ENCODE measurements around the gene GID8. TPM values are rescaled to one million over a fixed set of nuclear protein-coding genes. Genes with fewer than 3 reads are reported as not detected.

GID8 gene
- total and polyA plus RNA-seq, 2 of the 13 experiments (the other 11 are each of a cell fraction or from before 2014, with no cell fraction given) = 39.6 to 59.8 TPM

GRCh38 chr20:62900052-62900691 lies 37.8 kb upstream of the GID8 start (continued):
- TF ChIP-seq, protein P1, sequence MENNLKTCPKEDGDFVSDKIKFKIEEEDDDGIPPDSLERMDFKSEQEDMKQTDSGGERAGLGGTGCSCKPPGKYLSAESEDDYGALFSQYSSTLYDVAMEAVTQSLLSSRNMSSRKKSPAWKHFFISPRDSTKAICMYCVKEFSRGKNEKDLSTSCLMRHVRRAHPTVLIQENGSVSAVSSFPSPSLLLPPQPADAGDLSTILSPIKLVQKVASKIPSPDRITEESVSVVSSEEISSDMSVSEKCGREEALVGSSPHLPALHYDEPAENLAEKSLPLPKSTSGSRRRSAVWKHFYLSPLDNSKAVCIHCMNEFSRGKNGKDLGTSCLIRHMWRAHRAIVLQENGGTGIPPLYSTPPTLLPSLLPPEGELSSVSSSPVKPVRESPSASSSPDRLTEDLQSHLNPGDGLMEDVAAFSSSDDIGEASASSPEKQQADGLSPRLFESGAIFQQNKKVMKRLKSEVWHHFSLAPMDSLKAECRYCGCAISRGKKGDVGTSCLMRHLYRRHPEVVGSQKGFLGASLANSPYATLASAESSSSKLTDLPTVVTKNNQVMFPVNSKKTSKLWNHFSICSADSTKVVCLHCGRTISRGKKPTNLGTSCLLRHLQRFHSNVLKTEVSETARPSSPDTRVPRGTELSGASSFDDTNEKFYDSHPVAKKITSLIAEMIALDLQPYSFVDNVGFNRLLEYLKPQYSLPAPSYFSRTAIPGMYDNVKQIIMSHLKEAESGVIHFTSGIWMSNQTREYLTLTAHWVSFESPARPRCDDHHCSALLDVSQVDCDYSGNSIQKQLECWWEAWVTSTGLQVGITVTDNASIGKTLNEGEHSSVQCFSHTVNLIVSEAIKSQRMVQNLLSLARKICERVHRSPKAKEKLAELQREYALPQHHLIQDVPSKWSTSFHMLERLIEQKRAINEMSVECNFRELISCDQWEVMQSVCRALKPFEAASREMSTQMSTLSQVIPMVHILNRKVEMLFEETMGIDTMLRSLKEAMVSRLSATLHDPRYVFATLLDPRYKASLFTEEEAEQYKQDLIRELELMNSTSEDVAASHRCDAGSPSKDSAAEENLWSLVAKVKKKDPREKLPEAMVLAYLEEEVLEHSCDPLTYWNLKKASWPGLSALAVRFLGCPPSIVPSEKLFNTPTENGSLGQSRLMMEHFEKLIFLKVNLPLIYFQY (CRISPR knock-in tag; IDR thresholded peaks at IDR 0.05; ENCODE audit: borderline replicate concordance) = peak; percentile 83; the same call in 1 of the 2 replicates
- TF ChIP-seq GATAD2A (CRISPR knock-in tag; IDR thresholded peaks at IDR 0.05) (peak; percentile 73), BORCS8-MEF2B (CRISPR knock-in tag; IDR thresholded peaks at IDR 0.05) (peak; percentile 81; the same call in 1 of the 2 replicates), ZNF235 (CRISPR knock-in tag; IDR thresholded peaks at IDR 0.05; ENCODE audit: borderline replicate concordance) (no peak), ZNF556 (CRISPR knock-in tag; IDR thresholded peaks at IDR 0.05; ENCODE audit: borderline replicate concordance) (peak; percentile 87; the same call in 1 of the 2 replicates), HNF4G (IDR thresholded peaks at IDR 0.05; ENCODE audit: borderline replicate concordance, low read depth, low read length) (no peak), HNF4G (CRISPR knock-in tag; IDR thresholded peaks at IDR 0.05; ENCODE audit: borderline replicate concordance, low read depth) (peak; percentile 77; the same call in 1 of the 2 replicates), POLR2AphosphoS2 (IDR thresholded peaks at IDR 0.05; ENCODE audit: low read depth, low read length) (peak; percentile 76), GPN1 (CRISPR knock-in tag; IDR thresholded peaks at IDR 0.05; ENCODE audit: borderline replicate concordance) (no peak), NCOA5 (CRISPR knock-in tag; IDR thresholded peaks at IDR 0.05) (peak; percentile 79), ZSCAN31 (CRISPR knock-in tag; IDR thresholded peaks at IDR 0.05; ENCODE audit: low read depth) (peak; percentile 96), ZKSCAN8 (CRISPR knock-in tag; IDR thresholded peaks at IDR 0.05; ENCODE audit: borderline replicate concordance) (peak; percentile 43; the same call in 1 of the 2 replicates), HNRNPH1 (optimal IDR thresholded peaks at IDR 0.05; ENCODE audit: low read depth, low read length) (peak; percentile 82), ZNF782 (CRISPR knock-in tag; IDR thresholded peaks at IDR 0.05; ENCODE audit: borderline replicate concordance) (peak; percentile 88; the same call in 1 of the 2 replicates), RORA (CRISPR knock-in tag; IDR thresholded peaks at IDR 0.05) (no peak), FOXC1 (CRISPR knock-in tag; IDR thresholded peaks at IDR 0.05; ENCODE audit: borderline replicate concordance) (peak; percentile 76), REPIN1 (CRISPR knock-in tag; IDR thresholded peaks at IDR 0.05; ENCODE audit: borderline replicate concordance, low read depth) (peak; percentile 54; the same call in 1 of the 2 replicates), ZNF337 (CRISPR knock-in tag; IDR thresholded peaks at IDR 0.05; ENCODE audit: borderline replicate concordance, low read depth) (no peak; the same call in 1 of the 2 replicates), KDM4B (CRISPR knock-in tag; IDR thresholded peaks at IDR 0.05) (no peak; the same call in 1 of the 2 replicates), CEBPB (IDR thresholded peaks at IDR 0.05; ENCODE audit: borderline replicate concordance, low read depth, low read length) (peak; percentile 20; the same call in 1 of the 2 replicates), HDAC2 (CRISPR knock-in tag; IDR thresholded peaks at IDR 0.05) (peak; percentile 57), SP4 (CRISPR knock-in tag; IDR thresholded peaks at IDR 0.05) (peak; percentile 80), ELK4 (CRISPR knock-in tag; IDR thresholded peaks at IDR 0.05; ENCODE audit: borderline replicate concordance) (no peak; the same call in 1 of the 2 replicates)
- TF ChIP-seq, protein P2, sequence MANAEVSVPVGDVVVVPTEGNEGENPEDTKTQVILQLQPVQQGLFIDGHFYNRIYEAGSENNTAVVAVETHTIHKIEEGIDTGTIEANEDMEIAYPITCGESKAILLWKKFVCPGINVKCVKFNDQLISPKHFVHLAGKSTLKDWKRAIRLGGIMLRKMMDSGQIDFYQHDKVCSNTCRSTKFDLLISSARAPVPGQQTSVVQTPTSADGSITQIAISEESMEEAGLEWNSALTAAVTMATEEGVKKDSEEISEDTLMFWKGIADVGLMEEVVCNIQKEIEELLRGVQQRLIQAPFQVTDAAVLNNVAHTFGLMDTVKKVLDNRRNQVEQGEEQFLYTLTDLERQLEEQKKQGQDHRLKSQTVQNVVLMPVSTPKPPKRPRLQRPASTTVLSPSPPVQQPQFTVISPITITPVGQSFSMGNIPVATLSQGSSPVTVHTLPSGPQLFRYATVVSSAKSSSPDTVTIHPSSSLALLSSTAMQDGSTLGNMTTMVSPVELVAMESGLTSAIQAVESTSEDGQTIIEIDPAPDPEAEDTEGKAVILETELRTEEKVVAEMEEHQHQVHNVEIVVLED (CRISPR knock-in tag; IDR thresholded peaks at IDR 0.05; ENCODE audit: borderline replicate concordance) = peak; percentile 42; the same call in 1 of the 2 replicates
